ENCODE data around the gene MLEC. TPM values are rescaled to one million over a fixed set of nuclear protein-coding genes. Genes with fewer than 3 reads are reported as not detected.
"Not testable (repeated sequence)": the region's sequence is repeated elsewhere in the genome, so short reads cannot be mapped to it uniquely, and the experiment has no call there.

MLEC gene
- total RNA-seq, 1 donor from 2014 or later = 139 TPM

DNA sequence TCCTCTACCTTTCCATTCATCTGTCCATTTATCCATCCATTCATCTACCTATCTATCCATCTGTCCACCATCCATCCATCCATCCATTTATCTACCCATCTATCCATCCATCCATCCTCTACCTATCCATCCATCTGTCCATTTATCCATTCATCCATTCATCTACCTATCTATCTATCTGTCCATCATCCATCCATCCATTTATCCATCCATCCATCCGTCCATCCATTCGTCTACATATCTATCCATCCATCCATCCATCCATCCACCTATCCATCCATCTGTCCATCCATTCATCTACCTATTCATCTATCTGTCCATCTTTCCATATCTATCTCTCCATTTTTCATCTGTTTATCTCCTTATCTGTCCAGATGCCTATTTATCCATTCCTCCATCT lies 25.5 kb upstream of the MLEC start:
- intact Hi-C loops (cut with micrococcal nuclease) = no loop called here

GRCh38 chr12:120662879-120663278 lies 24.1 kb upstream of the MLEC start:
- intact Hi-C loops (cut with micrococcal nuclease) = no loop called here

DNA sequence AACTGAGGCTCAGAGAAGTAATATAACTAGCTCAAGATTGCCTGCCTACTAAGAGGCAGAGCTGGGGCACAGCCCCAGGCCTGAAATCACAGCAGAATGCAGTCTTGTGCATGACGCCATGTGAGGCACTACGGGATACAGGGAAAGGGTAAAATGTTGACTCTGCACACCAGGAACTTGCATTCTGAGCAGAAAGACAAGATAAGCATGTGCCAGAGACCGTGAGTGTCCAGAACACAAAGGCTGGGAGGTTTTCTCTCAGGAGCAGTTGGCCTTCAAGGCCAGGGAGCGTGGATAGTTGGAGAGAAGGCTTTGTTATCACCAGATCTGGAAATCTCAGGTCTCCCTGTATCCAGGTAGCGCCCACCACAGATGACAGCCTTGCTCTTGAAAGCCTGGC lies 23.2 kb upstream of the MLEC start:
- intact Hi-C loops (cut with micrococcal nuclease) = no loop called here

DNA sequence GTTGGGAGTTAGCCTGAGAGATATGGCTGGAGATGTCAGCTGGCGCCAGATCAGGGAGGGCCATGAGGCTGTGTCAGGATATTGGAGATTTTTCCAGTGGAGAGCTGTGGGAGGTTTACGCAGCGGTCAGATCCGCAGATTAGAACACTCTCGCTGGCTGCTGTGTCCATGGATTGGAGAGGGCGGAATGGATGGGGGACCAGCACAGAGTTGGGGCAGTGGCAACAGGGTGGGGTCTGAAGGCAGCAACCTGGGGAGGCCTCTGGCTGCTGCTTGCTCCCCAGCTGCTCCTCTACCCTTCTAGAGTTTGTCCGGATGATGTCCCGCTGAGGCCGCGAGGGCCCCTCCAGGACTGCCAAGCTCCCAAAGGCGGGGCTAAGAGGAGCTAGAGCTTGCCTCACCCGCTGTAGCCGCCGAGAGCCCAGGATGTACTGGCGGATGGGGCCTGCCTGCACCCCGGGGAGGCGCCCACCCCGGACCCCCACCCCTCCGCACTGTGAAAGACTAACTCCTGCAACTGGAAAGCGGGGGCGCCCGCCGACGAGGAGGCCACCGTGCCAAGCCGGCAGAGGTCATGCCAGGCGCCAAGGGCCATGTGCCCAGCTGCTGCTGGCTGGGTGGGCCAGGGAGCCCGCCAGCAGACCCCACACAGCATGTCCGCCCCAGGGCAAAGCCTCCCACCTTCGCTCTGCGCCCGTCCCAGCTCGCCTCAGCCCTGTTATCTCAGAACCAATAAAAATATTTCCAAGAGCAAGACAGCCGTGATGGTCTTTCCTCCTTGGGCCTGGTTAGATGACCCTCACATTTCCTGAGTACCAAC lies 20.2 kb upstream of the MLEC start:
- intact Hi-C loops (cut with micrococcal nuclease) = no loop called here

- intact Hi-C loops (cut with micrococcal nuclease) = no loop called here
These were observed 18.7 kb upstream of the MLEC start for GRCh38 chr12:120668091-120668867.

GRCh38 chr12:120668868-120669840 lies 17.8 kb upstream of the MLEC start:
- intact Hi-C loops (cut with micrococcal nuclease) = no loop called here

GRCh38 chr12:120670237-120670636 lies 16.7 kb upstream of the MLEC start:
- intact Hi-C loops (cut with micrococcal nuclease) = not testable (repeated sequence)

DNA sequence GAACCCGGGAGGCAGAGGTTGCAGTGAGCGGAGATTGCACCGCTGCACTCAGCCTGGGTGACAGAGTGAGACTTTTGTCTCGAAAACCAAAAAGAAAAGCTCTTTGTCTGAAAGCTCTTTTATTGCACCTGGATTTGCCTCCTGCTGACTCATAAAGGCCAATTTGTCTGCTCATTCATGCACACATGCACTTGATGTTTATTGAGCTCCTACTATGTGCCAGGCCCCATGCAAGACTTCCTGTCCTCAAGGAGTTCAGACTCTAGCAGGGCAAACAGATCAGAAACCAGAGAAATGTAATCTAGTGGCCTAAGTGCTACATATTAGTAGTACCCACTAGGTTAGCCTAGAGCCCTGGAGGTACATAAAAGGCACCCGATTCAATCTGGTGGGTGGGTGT lies 16.3 kb upstream of the MLEC start:
- intact Hi-C loops (cut with micrococcal nuclease) = no loop called here

DNA sequence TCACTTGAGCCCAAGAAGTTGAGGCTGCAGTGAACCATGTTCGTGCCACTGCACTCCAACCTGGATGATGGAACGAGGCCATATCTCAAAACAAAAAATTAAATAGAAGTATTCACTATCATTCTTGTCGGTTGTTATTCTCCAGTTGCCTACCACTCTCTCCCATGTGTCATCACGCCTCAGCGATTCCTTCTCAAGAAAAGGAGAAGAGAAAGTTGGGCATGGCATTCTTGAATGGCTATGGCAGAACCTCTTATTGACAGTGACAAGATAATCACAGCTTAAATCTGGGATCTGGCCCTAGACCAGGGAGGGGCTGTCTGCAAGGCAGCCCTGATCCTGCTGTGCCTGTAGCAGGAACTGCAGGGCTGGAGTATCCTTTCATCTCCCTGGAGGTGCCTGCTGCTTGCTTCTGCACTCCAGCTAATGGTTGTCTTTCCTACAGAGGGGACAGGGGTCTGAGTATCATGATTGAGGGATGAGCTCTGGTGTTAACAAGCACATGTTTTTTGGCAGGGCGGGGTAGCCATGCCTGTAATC lies 12.8 kb upstream of the MLEC start:
- intact Hi-C loops (cut with micrococcal nuclease) = no loop called here

GRCh38 chr12:120677765-120678473 lies 9.0 kb upstream of the MLEC start:
- intact Hi-C loops (cut with micrococcal nuclease) = no loop called here

DNA sequence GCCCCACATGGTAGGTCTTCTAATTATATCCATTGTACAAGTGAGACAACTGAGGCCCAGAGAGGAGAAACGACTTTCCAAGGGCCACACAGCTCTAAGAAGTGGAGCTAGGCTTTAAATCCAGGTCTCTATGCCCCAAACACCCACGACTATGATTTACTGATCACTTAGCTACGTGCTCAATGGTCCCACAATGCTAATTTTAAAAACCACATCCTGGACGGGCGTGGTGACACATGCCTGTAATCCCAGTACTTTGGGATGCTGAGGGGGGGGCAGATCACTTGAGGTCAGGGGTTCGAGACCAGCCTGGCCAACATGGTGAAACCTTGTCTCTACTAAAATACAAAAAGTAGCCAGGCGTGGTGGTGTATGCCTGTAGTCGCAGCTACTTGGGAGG lies 8.4 kb upstream of the MLEC start:
- intact Hi-C loops (cut with micrococcal nuclease) = no loop called here

DNA sequence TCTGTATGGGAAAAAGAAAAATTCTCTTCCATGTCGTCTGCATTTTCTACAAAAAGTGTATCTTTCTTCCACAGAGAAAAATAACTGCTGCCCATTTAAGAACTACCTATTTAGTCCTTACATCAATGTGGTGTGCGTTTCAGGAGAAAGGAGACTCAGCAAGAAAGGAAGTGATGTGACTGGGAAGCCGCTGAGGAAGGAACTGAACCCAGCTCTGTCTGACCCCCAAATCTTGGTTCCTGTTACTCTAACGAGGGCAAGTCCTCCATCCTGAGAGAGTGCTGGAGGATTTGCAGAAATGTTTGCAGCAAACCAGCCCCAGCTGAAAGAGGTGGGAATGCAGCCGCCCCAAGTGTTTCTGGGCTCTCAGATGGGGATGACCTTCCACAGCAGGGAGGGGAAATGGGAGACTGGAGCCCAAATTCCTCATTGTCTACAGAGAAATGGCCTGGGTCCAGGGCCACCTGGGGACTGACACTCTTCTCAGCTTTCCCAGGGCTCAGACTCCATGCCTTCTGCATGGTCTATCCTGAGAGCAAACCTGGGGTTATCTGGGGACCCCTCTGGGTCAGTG lies 6.7 kb upstream of the MLEC start:
- intact Hi-C loops (cut with micrococcal nuclease) = no loop called here

DNA sequence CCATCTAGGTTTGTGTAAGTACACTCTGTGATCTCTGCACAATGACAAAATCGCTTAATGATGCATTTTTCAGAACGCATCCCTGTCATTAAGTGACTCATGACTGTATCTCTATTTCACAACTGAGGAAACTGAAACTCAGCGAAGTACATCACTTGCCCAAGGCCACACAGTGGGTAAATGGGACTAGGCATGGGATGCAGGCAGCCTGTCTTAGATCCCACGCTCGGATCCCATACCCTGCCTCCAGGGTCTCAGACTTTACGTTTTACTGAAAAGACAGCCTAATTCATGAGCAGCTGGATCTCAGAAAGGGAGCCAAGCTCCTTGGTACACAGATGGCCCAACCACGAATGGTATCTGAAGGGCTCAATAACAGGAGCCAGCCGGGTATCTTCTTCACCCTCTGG lies 2.4 kb upstream of the MLEC start:
- intact Hi-C loops (cut with micrococcal nuclease) = no loop called here

DNA sequence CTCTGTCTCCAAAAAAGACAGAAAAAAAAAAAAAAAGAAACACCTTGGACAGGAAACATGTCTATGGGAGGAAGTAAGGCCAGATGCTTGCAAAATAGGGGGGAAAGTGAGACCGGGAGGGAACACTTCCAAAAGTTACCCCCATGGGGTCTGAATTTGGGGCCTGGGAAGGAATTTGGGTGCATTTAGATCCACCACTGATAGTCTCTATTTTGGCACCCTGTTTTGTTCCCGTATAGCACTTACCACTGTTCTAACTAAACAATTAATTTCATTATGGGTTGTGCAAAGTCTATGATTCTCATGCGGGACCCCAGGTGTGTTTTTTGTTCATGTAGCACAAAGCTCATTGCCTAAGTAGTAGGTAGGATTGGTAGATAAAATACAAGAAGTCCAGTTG lies 1.4 kb upstream of the MLEC start:
- intact Hi-C loops (cut with micrococcal nuclease) = loop anchor here (5.0 kb wide), 2 partner anchors 218 to 368 kb away; partner anchors contain the start of gene SRSF9

DNA sequence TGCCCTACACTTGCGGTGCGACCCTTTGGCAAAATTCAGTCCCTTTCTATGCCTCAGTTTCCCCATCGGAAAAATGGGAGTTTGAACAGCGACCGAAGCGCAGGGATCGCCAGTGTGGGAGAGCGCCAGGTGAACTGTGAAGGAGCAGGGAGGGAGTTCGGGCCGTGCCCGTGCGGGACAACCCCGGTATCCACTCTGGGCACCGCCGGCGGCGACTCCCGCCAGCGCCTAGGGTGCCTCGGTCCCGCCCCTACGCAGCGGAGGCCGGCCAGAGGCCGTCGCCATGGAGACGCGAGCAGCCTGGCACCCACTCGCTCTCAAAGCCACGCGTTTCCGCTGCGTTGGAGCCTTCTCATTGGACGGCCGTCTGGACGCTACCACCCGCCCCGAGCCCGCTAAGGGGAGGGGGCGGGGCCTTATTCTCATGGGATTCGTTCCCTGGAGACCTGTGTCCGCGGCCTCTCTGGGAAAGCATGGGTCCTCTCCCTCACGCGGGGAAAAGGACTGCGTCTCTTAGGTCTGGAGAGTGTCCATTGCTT lies 729 bp upstream of the MLEC start:
- intact Hi-C loops (cut with micrococcal nuclease) = loop anchor here (1.0 to 5.0 kb wide), 10 partner anchors 39 to 697 kb away; partner anchors contain the start of genes ACADS, BICDL1, COQ5 and COX6A1

DNA sequence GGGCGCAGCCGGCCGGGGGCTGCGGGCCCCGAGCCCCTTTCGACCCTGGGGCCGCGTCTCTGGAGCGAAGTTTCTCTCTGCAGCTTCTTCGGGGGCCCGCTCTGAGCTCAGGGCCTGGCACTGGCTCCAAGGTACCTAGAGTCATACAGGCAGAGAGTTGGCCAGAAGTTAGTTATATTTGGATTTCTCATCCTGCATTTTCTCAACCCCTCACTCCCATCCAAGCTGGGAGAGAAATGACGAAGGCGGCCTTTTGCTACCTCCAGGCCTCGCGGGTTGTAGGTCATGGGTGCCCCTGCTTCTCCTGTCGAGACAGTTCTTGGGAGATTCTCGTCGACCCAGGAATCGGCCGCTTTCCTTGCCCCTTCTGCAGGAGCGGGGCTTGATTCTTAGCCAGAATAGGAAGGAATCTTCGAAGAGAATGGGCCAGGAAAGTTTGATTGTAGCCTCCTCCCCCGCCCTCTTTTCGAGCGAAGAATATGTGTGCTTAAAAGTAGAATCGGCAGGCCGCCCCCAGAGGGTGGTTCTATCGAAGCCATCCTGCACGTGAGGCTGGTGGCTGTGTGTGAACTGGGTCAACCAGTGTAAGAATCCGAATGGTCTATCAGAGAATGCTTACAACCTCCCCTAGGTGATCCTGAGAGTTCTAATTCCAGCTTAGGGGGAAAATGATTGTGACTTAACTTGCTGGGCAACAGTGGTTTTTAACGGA lies 785 bp downstream of the MLEC start:
- intact Hi-C loops (cut with micrococcal nuclease) = loop anchor here (1.0 to 5.0 kb wide), 6 partner anchors 23 to 699 kb away; partner anchors contain the start of genes BICDL1, COQ5, SRSF9 and UNC119B

- intact Hi-C loops (cut with micrococcal nuclease) = loop anchor here (5.0 kb wide), 2 partner anchors 221 to 371 kb away; partner anchors contain the start of gene SRSF9
These were observed 1.6 kb downstream of the MLEC start for GRCh38 chr12:120688527-120689071.

DNA sequence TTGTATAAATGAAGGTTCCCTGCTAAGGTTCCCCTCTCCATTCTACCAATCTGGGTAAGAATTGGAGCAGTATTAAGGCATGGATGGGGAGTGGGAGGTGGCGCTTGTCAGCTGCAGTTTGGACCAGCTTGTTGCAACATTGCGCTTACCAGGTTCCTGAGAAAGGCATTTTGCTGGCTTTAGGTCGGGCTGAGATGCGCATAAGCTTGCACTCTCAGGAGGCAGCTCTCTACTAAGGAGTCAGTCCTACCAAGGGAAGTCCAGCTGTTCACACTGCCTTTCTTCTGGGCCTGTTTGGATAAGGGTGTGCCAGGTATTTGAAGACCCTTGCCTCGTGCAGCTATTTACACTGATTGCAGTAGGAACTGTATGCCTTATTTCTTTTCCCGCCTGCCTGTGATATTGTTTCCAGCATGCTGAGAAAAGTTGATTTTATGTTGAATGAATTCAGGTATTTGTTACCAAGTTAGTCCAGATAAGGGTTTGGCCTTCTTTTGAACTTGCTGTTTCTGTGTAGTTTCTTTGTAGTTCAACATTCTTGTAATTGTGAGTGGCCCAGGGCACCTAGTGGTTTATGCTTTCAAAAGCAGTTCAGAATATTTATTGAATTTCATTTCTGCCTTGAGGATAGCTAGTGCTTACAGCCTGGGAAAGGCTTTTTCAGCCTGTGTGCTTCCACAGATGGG lies 2.6 kb downstream of the MLEC start:
- intact Hi-C loops (cut with micrococcal nuclease) = loop anchor here (5.0 kb wide), 2 partner anchors 222 to 372 kb away; partner anchors contain the start of gene SRSF9

Data from T-helper 2 cell treated with Interferon-gamma antibody and Interleukin-4, amounts not matched to agents 100 ng/mL and 5 ng/mL, for 36 hours (primary cell).